Bronchus fibroblast of lung (primary cell): Measurements from ENCODE around the gene TIMM13. TPM values are rescaled to one million over a fixed set of nuclear protein-coding genes. Genes with fewer than 3 reads are reported as not detected.

Experiments used
- total RNA-seq: library from RNA; depleted of rRNA; stranded (reverse); fragments of >200 nt; gene quantifications from 2 replicates; pipeline ENCODE4 v1.2.3, GENCODE V29; 2015

The TIMM13 gene
- 65.4 and 68.4 TPM in 2 replicates for total RNA-seq

DNA sequence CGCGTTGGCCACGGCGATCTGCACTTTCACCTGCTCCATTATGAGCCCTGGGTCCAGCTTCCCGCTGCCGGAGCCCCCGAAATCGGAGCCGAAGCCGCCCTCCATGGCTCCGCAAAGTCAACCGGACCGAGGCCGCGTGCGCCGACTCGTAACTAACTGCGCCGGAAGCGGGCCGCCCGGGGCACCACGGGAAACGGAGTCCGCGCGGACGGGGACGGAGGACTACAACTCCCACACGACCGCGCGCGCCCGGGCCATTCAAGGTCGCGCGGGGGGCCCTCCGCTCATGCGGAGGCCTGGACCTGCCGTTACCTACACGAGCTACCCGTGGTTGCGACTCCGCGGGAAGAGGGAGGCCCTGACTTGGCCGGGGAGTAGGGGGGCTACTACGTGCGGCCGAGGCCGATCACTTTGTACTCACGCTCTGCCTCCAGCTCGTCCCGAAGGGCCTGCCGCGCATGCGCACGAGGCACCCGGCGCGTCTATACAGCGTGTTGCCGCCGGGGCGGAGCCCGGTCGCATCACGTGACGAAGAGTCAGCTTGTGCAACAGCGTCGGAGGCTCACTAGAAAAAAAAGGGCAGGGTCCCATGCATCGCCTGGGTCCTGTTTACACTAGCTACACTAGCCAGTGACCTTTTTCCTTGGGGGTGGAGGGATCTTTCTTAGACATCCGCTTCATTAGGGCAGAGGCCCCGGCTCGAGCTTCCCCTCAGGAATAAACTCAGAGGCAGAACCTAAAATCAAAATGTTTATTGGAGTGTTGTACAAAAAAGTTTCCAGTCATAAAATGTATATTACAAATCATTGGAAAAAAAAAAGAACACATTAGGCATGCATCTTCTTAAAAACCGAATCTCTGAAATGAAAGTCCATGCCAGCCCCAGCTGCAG lies at the start of gene TIMM13:
TSS of gene TIMM13 (minus strand) at position 158 of the 892 bp plus-strand sequence. CDS start at position 105, 53 bp downstream.

DNA sequence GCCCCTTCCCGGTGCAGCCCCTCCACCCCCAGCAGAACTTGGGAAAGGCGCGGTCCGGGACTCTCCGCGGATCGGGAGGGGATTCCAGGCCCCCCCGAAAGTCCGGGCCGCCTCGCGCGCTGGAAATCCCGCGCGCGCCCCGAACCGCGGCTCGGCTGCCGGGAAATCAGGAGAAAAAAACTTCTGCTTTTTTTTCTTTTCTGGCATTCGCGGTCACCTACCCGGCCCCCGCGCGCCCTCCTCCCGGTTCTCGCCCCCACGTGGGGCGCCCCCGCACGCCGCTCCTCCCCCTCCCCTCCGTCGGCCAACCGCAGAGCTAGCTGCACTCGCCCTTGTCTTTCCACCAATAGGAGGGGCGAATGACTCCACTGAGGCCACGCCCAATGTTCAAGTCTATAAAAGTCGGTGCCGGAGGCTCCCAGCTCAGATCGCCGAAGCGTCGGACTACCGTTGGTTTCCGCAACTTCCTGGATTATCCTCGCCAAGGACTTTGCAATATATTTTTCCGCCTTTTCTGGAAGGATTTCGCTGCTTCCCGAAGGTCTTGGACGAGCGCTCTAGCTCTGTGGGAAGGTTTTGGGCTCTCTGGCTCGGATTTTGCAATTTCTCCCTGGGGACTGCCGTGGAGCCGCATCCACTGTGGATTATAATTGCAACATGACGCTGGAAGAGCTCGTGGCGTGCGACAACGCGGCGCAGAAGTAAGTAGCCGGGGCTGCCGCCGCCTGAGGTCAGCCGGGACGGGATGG lies 48.5 kb upstream of the TIMM13 start, which contains the start of gene GADD45B:
TSS of gene GADD45B (plus strand) at position 426 of the 749 bp plus-strand sequence. CDS start at position 658, 232 bp downstream.

Other genes with a start within 250 kb of the TIMM13 start
- 102 and 106 TPM in 2 replicates for gene PLEKHJ1, start 191.3 kb downstream of the TIMM13 start, total RNA-seq
- gene SF3A2, start 190.8 kb downstream of the TIMM13 start, total RNA-seq, result 35.0 and 49.1 TPM in 2 replicates
- gene AMH, start 178.3 kb downstream of the TIMM13 start, total RNA-seq, result 0.67 TPM in 1 of 2 replicates, not detected in the other
- gene JSRP1, start 171.2 kb downstream of the TIMM13 start, total RNA-seq, result 0.15 TPM in 1 of 2 replicates, not detected in the other
- gene PEAK3, start 145.4 kb downstream of the TIMM13 start, total RNA-seq, result 0.15 TPM in 1 of 2 replicates, not detected in the other
- gene LINGO3, start 119.4 kb downstream of the TIMM13 start, total RNA-seq, result not detected in 2 replicates
- 273 and 358 TPM in 2 replicates for gene LSM7, start 99.0 kb downstream of the TIMM13 start, total RNA-seq
- gene SPPL2B, start 98.9 kb downstream of the TIMM13 start, total RNA-seq, result 25.1 and 33.7 TPM in 2 replicates
- not detected in 2 replicates for gene TMPRSS9, start 67.3 kb downstream of the TIMM13 start, total RNA-seq
- gene LMNB2, start 29.4 kb upstream of the TIMM13 start, total RNA-seq, result 144 and 158 TPM in 2 replicates
- gene GADD45B, start 48.5 kb upstream of the TIMM13 start, total RNA-seq, result 55.3 and 55.6 TPM in 2 replicates